Posterior cingulate gyrus (tissue), 11 donors: ENCODE measurements around the gene PTGDR.

Experiments
- DNase-seq, 10 donors: peaks; one replicate each; pipeline versions ENCODE4 v3.0.0 to v3.0.0-alpha.2; 2020 to 2021; ENCODE audit warnings: mixed read lengths in 3 of 10
- intact Hi-C: fragments of 100-400 bp; cut with DNase I; formaldehyde crosslinking; loops from one replicate; pipeline ENCODE4 v1.15.1; 2023

The PTGDR gene

DNA sequence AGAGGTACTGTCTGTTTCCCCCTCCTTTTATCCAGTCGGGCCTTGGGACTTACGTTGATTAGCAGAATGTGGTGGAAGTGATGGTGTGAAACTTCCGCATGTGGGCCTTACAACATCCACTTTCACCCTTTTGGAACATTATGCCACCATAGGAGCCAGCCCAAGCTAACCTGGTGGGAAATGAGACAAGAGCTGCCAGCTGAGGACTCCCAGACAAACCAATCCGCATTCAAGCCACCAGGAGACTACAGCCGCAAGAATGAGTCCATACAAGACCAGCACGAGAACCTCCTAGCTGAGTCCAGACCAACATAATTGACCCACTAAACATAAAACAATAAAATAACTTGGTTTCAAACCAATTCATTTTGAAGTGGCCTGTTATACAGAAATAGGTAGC lies 37.5 kb downstream of the PTGDR start:
- intact Hi-C loops: no loop called here
- no peak for DNase-seq

GRCh38 chr14:52307376-52307775 lies 39.9 kb downstream of the PTGDR start:
- intact Hi-C loops: no loop called here
- DNase-seq: no peak

GRCh38 chr14:52307905-52308304 lies 40.4 kb downstream of the PTGDR start:
- no peak for DNase-seq
- intact Hi-C loops: no loop called here

DNA sequence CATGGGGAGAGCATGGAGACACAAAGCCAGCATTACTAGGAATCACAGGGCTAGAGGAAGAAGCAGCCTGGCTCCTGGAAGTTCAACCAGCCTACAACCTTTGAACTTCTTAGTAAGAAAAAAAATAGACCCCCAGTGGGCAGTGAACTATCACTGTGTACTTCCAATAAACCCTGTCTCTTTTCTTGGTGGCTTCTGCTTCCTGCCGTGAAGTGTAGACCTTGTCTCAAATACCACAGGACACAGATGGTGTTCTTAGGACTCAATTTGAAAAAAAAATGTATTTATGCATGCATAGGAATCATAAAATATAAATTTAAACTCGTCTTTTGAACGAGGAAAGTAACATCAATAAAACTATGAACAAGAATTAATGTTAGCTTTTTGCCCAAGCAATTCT lies 43.0 kb downstream of the PTGDR start:
- no peak for DNase-seq
- intact Hi-C loops: no loop called here

DNA sequence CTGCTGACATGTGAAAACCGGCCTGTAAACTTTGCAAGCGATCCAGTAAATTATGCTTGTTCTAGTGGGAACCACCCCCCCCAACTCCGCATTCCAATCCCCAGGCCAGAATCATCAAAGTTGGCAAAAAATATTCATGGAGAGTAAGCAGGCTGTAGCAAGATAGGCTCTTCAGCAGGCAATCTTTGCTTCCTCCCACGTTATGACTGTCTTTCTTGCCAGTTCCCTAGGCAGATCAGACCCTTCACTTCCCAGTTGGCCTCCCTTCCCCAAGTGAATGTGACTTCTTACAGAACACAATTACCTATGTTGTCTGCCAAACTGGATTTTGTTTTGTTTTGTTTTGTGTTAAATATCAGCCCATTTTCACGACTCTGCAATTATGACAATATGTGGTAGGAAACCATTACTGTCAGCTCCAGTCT lies 45.4 kb downstream of the PTGDR start:
- DNase-seq: no peak

DNA sequence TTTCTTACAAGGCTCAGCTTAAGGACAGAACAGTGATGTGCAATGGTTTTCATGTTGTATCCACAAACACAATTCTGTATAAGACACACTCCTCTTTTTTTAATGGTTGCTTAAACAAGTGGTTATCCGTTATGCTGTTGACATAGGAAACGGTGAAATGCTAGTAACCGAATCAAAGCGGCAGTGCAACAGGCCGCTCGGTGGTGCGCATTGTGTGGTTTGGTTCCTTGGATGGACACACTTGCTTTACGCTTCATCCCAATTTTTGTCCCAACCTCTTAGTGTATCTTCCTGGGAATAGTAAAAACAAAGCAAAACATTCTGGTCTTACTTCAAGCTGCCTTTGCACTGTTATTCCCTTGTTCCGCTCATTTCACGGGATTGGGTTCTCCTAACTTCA lies 46.0 kb downstream of the PTGDR start:
- intact Hi-C loops: no loop called here
- no peak for DNase-seq

More for the DNA sequence above, 45.4 kb downstream of the PTGDR start:
- intact Hi-C loops: no loop called here

DNA sequence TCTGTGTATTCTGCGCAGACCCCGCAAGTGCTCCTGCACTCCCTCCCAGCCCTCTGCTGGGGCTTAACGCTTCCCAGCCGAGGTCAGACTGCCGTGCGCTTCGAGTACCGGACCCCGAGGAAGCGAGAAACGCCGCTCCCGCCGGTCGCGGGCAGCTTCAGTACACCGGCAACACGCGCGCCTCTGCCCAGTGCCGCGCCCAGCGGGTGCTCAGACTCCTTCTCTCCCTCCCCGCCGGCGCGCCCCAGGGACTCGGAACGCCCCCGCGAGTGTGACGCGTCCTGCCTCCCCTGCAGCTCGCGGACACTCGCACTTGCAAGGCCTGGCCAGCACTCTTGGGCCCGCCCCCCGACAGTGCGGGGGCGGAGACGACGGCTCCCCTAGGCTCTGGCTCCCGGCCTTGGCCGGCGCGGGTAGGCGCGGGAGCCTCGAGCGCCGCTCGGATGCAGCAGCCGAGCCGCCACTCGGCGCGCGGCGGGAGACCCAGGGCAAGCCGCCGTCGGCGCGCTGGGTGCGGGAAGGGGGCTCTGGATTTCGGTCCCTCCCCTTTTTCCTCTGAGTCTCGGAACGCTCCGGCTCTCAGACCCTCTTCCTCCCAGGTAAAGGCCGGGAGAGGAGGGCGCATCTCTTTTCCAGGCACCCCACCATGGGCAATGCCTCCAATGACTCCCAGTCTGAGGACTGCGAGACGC lies 46.6 kb downstream of the PTGDR start, which contains the start of gene PTGER2:
Gene PTGER2, plus strand, starts transcription at position 410 of the 692 bp plus-strand sequence. Its CDS starts 237 bp downstream, at position 647.
- intact Hi-C loops: no loop called here
- DNase-seq: peak in 9 of 10 donors; percentile 29 to 95 (median 47)

GRCh38 chr14:52314595-52315354 lies 47.3 kb downstream of the PTGDR start:
- intact Hi-C loops: no loop called here
- peak in 7 of 10 donors; percentile 6 to 87 (median 12) for DNase-seq

DNA sequence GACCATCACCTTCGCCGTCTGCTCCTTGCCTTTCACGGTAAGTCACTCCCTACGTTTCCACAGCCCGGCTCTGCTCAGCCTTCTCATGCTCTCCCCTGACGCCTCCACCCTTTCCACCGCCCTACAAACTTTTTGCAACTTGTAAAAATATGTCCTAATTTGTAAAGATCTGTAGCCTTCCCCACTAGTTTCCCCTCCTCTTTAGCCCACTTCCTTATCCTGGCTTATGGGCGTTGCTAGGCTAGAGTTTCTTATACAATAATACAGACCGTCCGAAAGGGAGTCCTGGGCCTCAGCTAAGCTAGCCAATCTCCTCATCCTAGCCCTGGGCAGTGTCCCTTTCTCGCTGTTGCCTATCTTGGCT lies 47.8 kb downstream of the PTGDR start:
- DNase-seq: no peak
- intact Hi-C loops: no loop called here

GRCh38 chr14:52318062-52318461 lies 50.6 kb downstream of the PTGDR start:
- intact Hi-C loops: no loop called here

DNA sequence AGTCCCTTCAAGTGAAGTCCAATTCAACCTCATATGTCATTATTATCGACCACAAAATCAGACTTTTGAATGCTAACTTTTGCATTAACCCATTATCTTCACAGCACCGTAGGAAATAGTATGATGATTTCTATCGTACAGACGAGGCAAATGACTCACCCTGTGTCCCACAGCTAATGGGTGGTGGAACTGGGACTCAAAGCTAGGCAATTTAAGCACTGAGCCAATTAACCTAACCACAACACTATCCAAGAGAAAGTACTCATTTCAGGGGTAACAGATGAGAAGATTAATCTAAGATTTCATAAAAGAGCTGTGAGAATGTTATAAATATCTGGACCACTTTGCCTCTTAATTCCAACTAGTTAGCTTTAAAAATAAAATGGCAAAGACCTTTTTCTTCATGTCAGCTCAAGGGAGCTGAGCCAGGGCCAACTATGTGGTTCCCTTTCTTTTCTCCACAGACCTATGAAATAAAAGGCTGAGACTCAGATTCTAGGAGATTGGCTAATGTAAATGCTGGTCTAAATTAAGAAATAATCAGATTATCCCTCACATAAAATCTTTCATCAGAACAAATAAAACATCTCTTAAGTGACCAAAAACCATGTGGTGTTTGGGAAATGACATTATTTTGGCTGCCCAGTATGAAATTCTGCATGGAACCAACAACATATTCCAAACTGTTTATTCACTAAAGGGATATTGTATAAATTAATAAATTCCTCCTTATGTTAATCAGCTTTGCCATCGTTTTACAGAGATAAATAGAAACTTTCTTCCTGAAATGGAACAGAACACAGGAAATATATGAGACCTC lies 51.5 kb downstream of the PTGDR start:
- intact Hi-C loops: no loop called here
- DNase-seq: no peak

More at GRCh38 chr14:52318062-52318461, 50.6 kb downstream of the PTGDR start:
- no peak for DNase-seq

GRCh38 chr14:52319919-52320318 lies 52.4 kb downstream of the PTGDR start:
- no peak for DNase-seq
- intact Hi-C loops: no loop called here

- DNase-seq: no peak
- intact Hi-C loops: no loop called here
Measured at GRCh38 chr14:52325126-52325525, 57.6 kb downstream of the PTGDR start.

DNA sequence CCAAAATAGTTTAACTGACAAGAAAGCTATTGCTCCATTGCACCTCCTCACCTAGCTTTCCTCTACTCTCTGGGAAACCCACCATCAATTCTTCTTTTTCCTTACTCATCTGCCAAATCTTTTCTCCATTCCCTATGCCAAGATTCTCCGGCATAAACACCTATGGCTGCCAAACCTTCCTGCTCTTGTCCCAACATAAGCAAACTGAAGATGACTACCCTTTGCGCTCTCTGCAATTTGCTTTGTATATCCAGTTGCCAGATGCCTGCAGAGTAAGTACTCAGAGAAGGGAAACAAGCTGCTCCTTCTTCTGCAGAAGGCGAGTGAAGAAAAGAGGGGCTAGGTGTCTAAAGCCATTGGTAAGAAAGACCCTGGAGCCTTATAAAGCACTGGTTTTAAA lies 58.1 kb downstream of the PTGDR start:
- intact Hi-C loops: no loop called here

More for the DNA sequence above, 58.1 kb downstream of the PTGDR start:
- no peak for DNase-seq
